Lung (tissue), 12 donors: ENCODE results near the gene LYPD4. TPM values are rescaled to one million over a fixed set of nuclear protein-coding genes. Genes with fewer than 3 reads are reported as not detected.

Experiments
- ATAC-seq: fragments of 200-7000 bp; cut with Tn5 transposase; one replicate; pipeline ENCODE4 v1.9.1; 2020; ENCODE audit warnings: moderate number of reproducible peaks; ENCODE audit not compliant: insufficient read depth, low FRiP score
- DNase-seq, 3 donors: peaks; one replicate each; pipeline ENCODE4 v3.0.0-alpha.2; 2013 to 2017
- H3K27ac ChIP-seq, 2 donors: one replicate each; pipeline ENCODE4 v1.5.1; 2013; ENCODE audit warnings: mild to moderate bottlenecking in 2 of 2, moderate library complexity in 2 of 2, control low read depth in 1 of 2, inconsistent platforms in 1 of 2, low read depth in 1 of 2, low read length in 1 of 2
- H3K27me3 ChIP-seq, 3 donors: one replicate each; pipeline ENCODE4 v1.5.1; 2013; ENCODE audit warnings: low read length in 2 of 3; ENCODE audit not compliant: control insufficient read depth in 3 of 3, insufficient read depth in 3 of 3
- H3K36me3 ChIP-seq, 4 donors: one replicate each; pipeline ENCODE4 v1.5.1; 2013; ENCODE audit warnings: low read length in 4 of 4, mild to moderate bottlenecking in 1 of 4, moderate library complexity in 1 of 4; ENCODE audit not compliant: control insufficient read depth in 4 of 4, insufficient read depth in 4 of 4
- H3K4me1 ChIP-seq, 5 donors: one replicate each; pipeline ENCODE4 v1.5.1; 2013; ENCODE audit warnings: low read length in 5 of 5, mild to moderate bottlenecking in 2 of 5, moderate library complexity in 1 of 5; ENCODE audit not compliant: control insufficient read depth in 5 of 5, insufficient read depth in 5 of 5
- H3K4me3 ChIP-seq: one replicate; pipeline ENCODE4 v1.5.1; 2013; ENCODE audit warnings: mild to moderate bottlenecking, control low read depth, moderate library complexity
- H3K9ac ChIP-seq, 2 donors: one replicate each; pipeline ENCODE4 v1.5.1; 2013; ENCODE audit warnings: low read length in 2 of 2, control low read depth in 1 of 2; ENCODE audit not compliant: insufficient read depth in 1 of 2
- H3K9me3 ChIP-seq, 4 donors: one replicate each; pipeline ENCODE4 v1.5.1; 2013; ENCODE audit warnings: low read length in 3 of 4, mild to moderate bottlenecking in 1 of 4, moderate library complexity in 1 of 4; ENCODE audit not compliant: control insufficient read depth in 4 of 4, insufficient read depth in 3 of 4
- CTCF ChIP-seq: IDR thresholded peaks from 2 replicates; pipeline ENCODE4 v1.5.1; 2012; ENCODE audit warnings: mild to moderate bottlenecking; ENCODE audit errors: control extremely low read depth, extremely low read depth
- WGBS, 2 donors: extraction: QIAGEN DNeasy Blood & Tissue Kit; methylation state at CpG; one replicate each; pipeline ENCODE4 v1.1.7; 2013; 5-methylcytosine and 5-hydroxymethylcytosine counted together
- polyA plus RNA-seq, 2 donors: library from polyadenylated mRNA; stranded (reverse); fragments of 200-250 nt; gene quantifications; one replicate each; pipeline ENCODE4 v1.2.1, GENCODE V29; 2013
- total RNA-seq, 2 donors: library from RNA; depleted of rRNA in 1 of 2; stranded (reverse); fragments of >200 nt in 1 of 2; gene quantifications; one replicate each; pipeline ENCODE4 v1.2.1, GENCODE V29; 2014 to 2021
- donor health status: control.
- donor health status: control.
- donor health status: Bipolar disorder and iron deficiency.
- donor health status: healthy.
- donor health status: DM: yes; HTN: yes; CAD: no.

The LYPD4 gene
- total and polyA plus RNA-seq, 4 donors = not detected

- Histone ChIP-seq H3K27ac (peak overlapping the region in 1 of 2 donors; percentile 59), H3K4me1 (no peaks in the 10 kb centered on the region), H3K4me3 (no peak overlapping the region), H3K9me3 (peaks cover 0 to 3% (median 0%) of the 10 kb centered on the region in 4 donors), H3K9ac (no peak overlapping the region), H3K36me3 (no peaks in the 10 kb centered on the region), H3K27me3 (no peaks in the 10 kb centered on the region)
- TF ChIP-seq CTCF = no peak
- ATAC-seq (no peak), DNase-seq (no peak)
- 18 to 38% methylated on average over 3 of the region's 3 CpGs for WGBS, 2 donors
Measured at GRCh38 chr19:41811036-41811435, 33.4 kb downstream of the LYPD4 start.

DNA sequence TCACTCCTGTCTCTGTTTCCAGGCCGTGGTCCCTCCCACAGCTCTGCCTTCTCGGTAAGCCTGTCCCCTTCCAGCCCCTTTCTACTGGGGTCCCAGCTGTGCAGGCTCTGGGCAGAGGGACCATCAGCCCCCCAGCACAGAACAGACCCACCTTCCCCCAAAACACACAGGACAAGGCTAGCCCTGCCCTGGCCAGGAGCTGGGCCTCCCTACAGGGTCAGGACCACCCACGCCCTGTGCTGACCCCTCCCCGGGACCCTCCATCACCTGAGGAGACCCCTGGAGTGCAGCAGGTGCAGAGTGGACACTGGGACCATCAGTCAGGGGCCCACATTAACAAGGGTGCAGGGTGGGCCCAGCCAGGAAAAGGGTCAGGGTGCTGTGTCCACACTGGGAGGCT, 34.2 kb downstream of the LYPD4 start:
- 62 to 64% methylated on average over 4 of the region's 4 CpGs for WGBS, 2 donors
- Histone ChIP-seq H3K9ac (no peak overlapping the region), H3K27me3 (no peaks in the 10 kb centered on the region), H3K36me3 (no peaks in the 10 kb centered on the region), H3K27ac (peak overlapping the region in 1 of 2 donors; percentile 59), H3K4me3 (no peak overlapping the region), H3K9me3 (peaks cover 0 to 3% (median 0%) of the 10 kb centered on the region in 4 donors), H3K4me1 (no peaks in the 10 kb centered on the region)
- ATAC-seq (no peak), DNase-seq (no peak)
- TF ChIP-seq CTCF = no peak

GRCh38 chr19:41808663-41809566, 35.6 kb downstream of the LYPD4 start:
- no peaks in the 10 kb centered on the region for H3K27me3 ChIP-seq
- peaks cover 0 to 3% (median 0%) of the 10 kb centered on the region in 4 donors for H3K9me3 ChIP-seq
- no peak for DNase-seq
- H3K9ac ChIP-seq = no peak overlapping the region
- no peaks in the 10 kb centered on the region for H3K4me1 ChIP-seq
- ATAC-seq = no peak
- H3K36me3 ChIP-seq = no peaks in the 10 kb centered on the region
- H3K27ac ChIP-seq = peak overlapping the region in 1 of 2 donors; percentile 35
- WGBS, 2 donors = 35 to 61% methylated on average over 16 of the region's 16 CpGs
- no peak for TF ChIP-seq CTCF
- H3K4me3 ChIP-seq = no peak overlapping the region
